Activated T-cell treated with anti-CD3 and anti-CD28 coated beads, Interleukin-2, amount 50 U/mL, for 72 hours (primary cell): Measurements from ENCODE around the gene ACTL10. TPM values are rescaled to one million over a fixed set of nuclear protein-coding genes. Genes with fewer than 3 reads are reported as not detected.
"Not testable (repeated sequence)": the region's sequence is repeated elsewhere in the genome, so short reads cannot be mapped to it uniquely, and the experiment has no call there.

Source experiments
- ATAC-seq, 2 donors: fragments of 150-1000 bp; cut with Tn5 transposase; replicated peaks in 1 of 2; 2 replicates each; pipeline ENCODE4 v1.10.0; 2021; ENCODE audit warnings: moderate library complexity in 2 of 2, mild to moderate bottlenecking in 1 of 2
- DNase-seq, 2 donors: peaks; one replicate each; pipeline ENCODE4 v3.0.0; 2021 to 2022; ENCODE audit warnings: mixed read lengths in 1 of 2
- H3K27ac Mint-ChIP-seq: one replicate; pipeline ENCODE4 v1.8.0; 2022; ENCODE audit warnings: mild to moderate bottlenecking, moderate library complexity, mixed read lengths
- H3K27me3 Mint-ChIP-seq: one replicate; pipeline ENCODE4 v1.8.0; 2022; ENCODE audit warnings: low read depth, mixed read lengths
- H3K36me3 Mint-ChIP-seq, 2 donors: one replicate each; pipeline ENCODE4 v1.8.0; 2022; ENCODE audit warnings: mixed read lengths in 2 of 2, mild to moderate bottlenecking in 1 of 2; ENCODE audit not compliant: insufficient read depth in 2 of 2
- H3K4me1 Mint-ChIP-seq: one replicate; pipeline ENCODE4 v1.8.0; 2022; ENCODE audit warnings: low read depth, mixed read lengths
- H3K4me3 Mint-ChIP-seq, 2 donors: one replicate each; pipeline ENCODE4 v1.8.0; 2022; ENCODE audit warnings: mild to moderate bottlenecking in 2 of 2, mixed read lengths in 2 of 2, moderate library complexity in 2 of 2
- H3K9me3 Mint-ChIP-seq, 2 donors: one replicate each; pipeline ENCODE4 v1.8.0; 2022; ENCODE audit warnings: mixed read lengths in 2 of 2
- total RNA-seq, 2 donors: library from RNA; stranded (reverse); gene quantifications; one replicate each; pipeline ENCODE4 v1.2.3, GENCODE V29; 2022

ACTL10 gene
- total RNA-seq, 2 donors from 2014 or later: 1.4 to 1.8 TPM

DNA sequence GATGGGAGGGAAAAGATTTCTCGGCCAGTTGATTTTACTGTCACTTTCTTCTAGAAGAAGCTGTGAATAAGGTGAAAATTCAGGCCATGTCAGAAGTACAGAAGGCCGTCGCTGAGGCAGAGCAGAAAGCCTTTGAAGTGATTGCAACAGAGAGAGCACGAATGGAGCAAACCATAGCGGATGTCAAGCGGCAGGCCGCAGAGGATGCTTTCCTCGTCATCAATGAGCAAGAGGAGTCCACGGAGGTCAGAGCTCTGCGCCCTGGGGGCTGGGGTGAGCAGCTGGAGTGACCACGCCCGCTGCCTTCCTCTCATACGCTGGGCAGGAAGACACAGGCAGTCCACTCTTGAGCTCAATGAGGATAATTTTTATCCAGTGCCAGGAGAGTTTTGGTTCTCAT lies 26.5 kb upstream of the ACTL10 start:
- Mint-ChIP-seq H3K9me3 (no peaks in the 10 kb centered on the region), H3K27me3 (no peaks in the 10 kb centered on the region), H3K4me3 (no peak overlapping the region), H3K36me3 (peaks cover 0 to 10% of the 10 kb centered on the region in 2 donors), H3K4me1 (no peaks in the 10 kb centered on the region), H3K27ac (no peak overlapping the region)
- DNase-seq (no peak), ATAC-seq (no peak)

DNA sequence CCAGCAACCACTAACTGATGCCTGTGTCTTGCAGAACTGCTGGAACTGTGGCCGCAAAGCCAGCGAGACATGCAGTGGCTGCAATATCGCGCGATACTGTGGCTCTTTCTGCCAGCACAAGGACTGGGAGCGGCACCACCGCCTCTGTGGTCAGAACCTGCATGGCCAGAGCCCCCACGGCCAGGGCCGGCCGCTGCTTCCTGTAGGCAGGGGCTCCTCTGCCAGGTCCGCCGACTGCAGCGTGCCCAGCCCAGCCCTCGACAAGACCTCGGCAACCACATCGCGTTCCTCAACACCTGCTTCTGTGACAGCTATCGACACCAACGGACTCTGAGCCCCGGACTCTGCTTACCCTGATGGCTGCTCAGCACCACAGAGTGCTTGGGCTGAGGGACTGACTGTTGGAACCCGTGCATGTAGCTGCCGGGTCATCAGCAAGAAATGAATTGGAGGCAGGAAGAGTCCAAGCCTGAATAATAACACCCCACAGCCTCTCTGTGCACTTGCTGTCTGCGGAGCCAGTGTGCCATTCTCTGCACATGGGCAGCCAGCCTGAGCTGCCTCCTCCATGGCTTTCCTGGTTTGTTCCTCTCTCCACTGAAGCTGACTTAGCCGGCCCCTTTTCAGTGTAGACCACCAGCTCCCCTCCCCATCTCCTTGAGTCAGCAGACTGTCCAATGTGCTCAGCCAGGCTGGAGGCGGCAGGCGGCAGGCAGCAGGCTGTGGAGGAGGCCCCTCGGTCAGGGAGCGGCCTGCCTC lies 22.3 kb upstream of the ACTL10 start:
- H3K36me3 Mint-ChIP-seq: peaks cover 0 to 6% of the 10 kb centered on the region in 2 donors
- H3K9me3 Mint-ChIP-seq: no peaks in the 10 kb centered on the region
- H3K4me3 Mint-ChIP-seq: no peak overlapping the region
- H3K27me3 Mint-ChIP-seq: no peaks in the 10 kb centered on the region
- H3K4me1 Mint-ChIP-seq: peaks cover 17% of the 10 kb centered on the region
- ATAC-seq (no peak), DNase-seq (no peak)
- no peak overlapping the region for H3K27ac Mint-ChIP-seq

GRCh38 chr20:33645072-33645358 lies 21.7 kb upstream of the ACTL10 start:
- H3K4me1 Mint-ChIP-seq: peaks cover 23% of the 10 kb centered on the region
- peaks cover 0 to 6% of the 10 kb centered on the region in 2 donors for H3K36me3 Mint-ChIP-seq
- ATAC-seq (no peak), DNase-seq (no peak)
- no peaks in the 10 kb centered on the region for H3K9me3 Mint-ChIP-seq
- no peak overlapping the region for H3K27ac Mint-ChIP-seq
- H3K27me3 Mint-ChIP-seq: no peaks in the 10 kb centered on the region
- H3K4me3 Mint-ChIP-seq: no peak overlapping the region

DNA sequence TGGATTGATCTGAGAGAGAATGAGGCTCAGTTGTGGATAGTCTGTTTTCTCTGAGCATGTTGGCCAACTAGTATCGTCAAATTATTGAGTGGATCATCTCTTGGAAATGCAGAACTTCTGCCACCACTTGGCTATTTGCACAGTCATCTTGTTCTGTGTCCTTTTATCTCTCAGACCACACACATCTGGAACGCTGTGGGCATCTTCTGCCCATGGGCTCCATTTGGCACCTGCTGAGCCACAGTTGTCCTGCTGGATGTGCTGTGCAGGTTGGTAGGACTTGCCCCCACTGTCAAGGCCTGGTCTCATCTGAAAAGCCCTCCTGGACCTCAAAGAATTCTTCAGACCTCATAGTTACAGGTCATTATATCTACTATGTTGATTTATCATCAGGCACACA lies 21.3 kb upstream of the ACTL10 start:
- peaks cover 26% of the 10 kb centered on the region for H3K4me1 Mint-ChIP-seq
- H3K9me3 Mint-ChIP-seq: no peaks in the 10 kb centered on the region
- H3K4me3 Mint-ChIP-seq: no peak overlapping the region
- no peaks in the 10 kb centered on the region for H3K27me3 Mint-ChIP-seq
- no peak for DNase-seq
- ATAC-seq: no peak
- no peak overlapping the region for H3K27ac Mint-ChIP-seq
- peaks cover 0 to 4% of the 10 kb centered on the region in 2 donors for H3K36me3 Mint-ChIP-seq

GRCh38 chr20:33646191-33646590 lies 20.6 kb upstream of the ACTL10 start:
- Mint-ChIP-seq H3K27me3 (no peaks in the 10 kb centered on the region), H3K27ac (no peak overlapping the region), H3K4me1 (peaks cover 31% of the 10 kb centered on the region), H3K9me3 (no peaks in the 10 kb centered on the region), H3K4me3 (no peak overlapping the region), H3K36me3 (no peaks in the 10 kb centered on the region)
- ATAC-seq: no peak
- DNase-seq: no peak

- not testable (repeated sequence) for H3K27me3 Mint-ChIP-seq, H3K4me3 Mint-ChIP-seq, H3K9me3 Mint-ChIP-seq, ATAC-seq, DNase-seq, H3K27ac Mint-ChIP-seq, H3K36me3 Mint-ChIP-seq
- H3K4me1 Mint-ChIP-seq: peaks cover 40% of the 10 kb centered on the region
Observed at GRCh38 chr20:33646959-33647602, 19.7 kb upstream of the ACTL10 start.

DNA sequence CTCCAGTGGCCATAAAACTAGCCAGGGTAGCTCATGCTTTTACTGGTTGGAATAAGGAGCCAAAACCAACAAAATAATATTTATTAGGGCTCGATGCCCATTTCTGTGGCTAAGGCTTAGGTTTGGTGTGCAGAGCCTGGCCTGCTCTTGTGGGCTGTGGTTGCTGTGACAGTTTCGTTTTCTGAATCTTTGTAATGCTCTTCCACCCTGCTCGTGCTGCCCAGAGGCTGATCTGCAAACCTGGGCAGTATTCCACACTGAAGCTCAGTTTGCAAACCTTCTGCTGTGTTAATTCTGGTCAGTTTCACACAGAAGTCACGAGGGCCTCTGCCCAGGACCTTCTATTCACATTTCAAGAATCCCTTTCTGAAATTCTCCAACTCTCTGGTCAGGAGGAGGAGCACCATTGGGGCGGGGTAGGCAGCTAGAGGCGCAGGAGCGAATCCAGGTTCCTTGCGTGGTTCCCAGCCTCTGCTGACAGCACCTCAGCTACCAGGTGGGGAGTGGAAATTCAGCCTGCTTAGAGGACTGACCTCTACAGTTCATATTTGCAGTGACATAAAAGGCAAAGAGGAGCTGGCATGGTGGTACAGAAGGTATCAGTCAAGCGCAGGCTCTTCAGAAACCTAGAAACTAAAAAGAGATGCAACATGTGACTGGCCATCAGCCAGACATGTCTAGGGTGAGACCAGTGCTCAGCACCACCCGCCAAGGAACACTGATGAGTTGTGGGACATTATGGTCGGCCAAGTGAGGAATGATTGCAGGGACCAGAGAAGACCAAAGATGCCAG lies 18.9 kb upstream of the ACTL10 start:
- Mint-ChIP-seq H3K9me3 (no peaks in the 10 kb centered on the region), H3K4me3 (peak overlapping the region in 1 of 2 donors; percentile 19), H3K36me3 (no peaks in the 10 kb centered on the region), H3K27me3 (no peaks in the 10 kb centered on the region), H3K27ac (no peak overlapping the region), H3K4me1 (peaks cover 47% of the 10 kb centered on the region)
- ATAC-seq (no peak), DNase-seq (no peak)

DNA sequence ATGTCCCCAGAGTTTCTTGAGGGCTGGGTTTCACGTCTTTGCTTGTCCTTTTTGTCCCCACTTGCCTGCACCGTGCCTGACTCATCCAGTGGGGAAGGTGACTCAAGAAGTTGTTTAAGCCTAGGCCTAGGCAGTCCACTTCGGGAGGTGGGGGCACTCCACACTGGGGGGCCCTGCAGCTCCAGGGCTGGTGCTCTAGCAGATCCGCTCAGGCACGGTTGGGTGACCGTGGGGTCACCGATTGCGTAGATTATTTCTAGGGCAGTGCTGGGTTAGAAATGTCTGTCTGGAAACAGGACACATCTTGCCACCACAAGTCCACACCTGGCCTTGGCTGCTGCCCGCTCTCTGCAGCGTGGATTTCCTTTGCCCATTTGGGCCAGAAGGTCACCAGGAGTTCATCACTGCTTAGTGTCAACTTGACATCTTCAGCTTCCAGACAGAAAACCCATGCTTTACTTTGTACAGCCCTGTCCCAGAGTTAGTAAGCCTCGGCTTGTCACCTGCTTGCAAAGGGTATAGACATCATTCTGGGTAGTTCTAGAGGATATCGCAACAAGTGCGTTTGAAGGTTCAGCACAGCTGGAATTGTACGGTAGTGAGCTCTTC lies 18.2 kb upstream of the ACTL10 start:
- ATAC-seq: no peak
- Mint-ChIP-seq H3K27ac (no peak overlapping the region), H3K9me3 (no peaks in the 10 kb centered on the region), H3K4me1 (peaks cover 54% of the 10 kb centered on the region), H3K36me3 (no peaks in the 10 kb centered on the region), H3K27me3 (no peaks in the 10 kb centered on the region), H3K4me3 (no peak overlapping the region)
- no peak for DNase-seq

DNA sequence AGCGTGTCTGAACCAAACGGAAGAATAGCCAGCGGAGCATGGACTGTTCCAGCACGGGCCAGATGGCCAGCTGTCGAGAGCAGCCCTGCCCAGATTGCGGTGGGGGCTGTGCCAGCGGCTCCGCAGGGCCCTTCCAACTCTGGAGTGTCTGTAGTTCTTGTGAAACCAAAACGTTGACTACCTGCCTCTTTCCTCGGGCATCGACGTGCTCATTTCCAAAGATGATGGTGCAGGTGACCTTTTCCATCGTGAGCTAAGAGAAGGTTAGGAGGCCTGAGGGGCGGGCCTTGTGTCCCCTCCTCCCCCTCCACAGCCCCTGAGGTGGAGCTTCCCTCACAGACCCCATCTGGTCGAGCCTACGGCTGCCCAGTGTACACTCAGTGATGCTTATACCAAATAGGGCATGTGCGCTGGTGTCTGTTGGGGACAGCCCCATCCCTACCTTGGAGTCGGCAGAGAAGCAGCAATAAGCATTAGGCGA lies 17.5 kb upstream of the ACTL10 start:
- no peak overlapping the region for H3K27ac Mint-ChIP-seq
- H3K9me3 Mint-ChIP-seq: no peaks in the 10 kb centered on the region
- ATAC-seq: no peak
- DNase-seq: no peak
- no peak overlapping the region for H3K4me3 Mint-ChIP-seq
- H3K4me1 Mint-ChIP-seq: peaks cover 62% of the 10 kb centered on the region
- no peaks in the 10 kb centered on the region for H3K27me3 Mint-ChIP-seq
- H3K36me3 Mint-ChIP-seq: no peaks in the 10 kb centered on the region

GRCh38 chr20:33650111-33650752 lies 16.5 kb upstream of the ACTL10 start:
- H3K27me3 Mint-ChIP-seq: no peaks in the 10 kb centered on the region
- ATAC-seq (no peak), DNase-seq (no peak)
- no peak overlapping the region for H3K4me3 Mint-ChIP-seq
- peaks cover 63% of the 10 kb centered on the region for H3K4me1 Mint-ChIP-seq
- H3K27ac Mint-ChIP-seq: no peak overlapping the region
- no peaks in the 10 kb centered on the region for H3K9me3 Mint-ChIP-seq
- H3K36me3 Mint-ChIP-seq: no peaks in the 10 kb centered on the region

- H3K9me3 Mint-ChIP-seq: no peaks in the 10 kb centered on the region
- peak overlapping the region in 1 of 2 donors; percentile 76 for H3K4me3 Mint-ChIP-seq
- no peaks in the 10 kb centered on the region for H3K36me3 Mint-ChIP-seq
- no peak for ATAC-seq
- H3K27me3 Mint-ChIP-seq: no peaks in the 10 kb centered on the region
- DNase-seq: no peak
- peaks cover 63% of the 10 kb centered on the region for H3K4me1 Mint-ChIP-seq
- H3K27ac Mint-ChIP-seq: peak overlapping the region; percentile 79
Observed at GRCh38 chr20:33650753-33651561, 15.8 kb upstream of the ACTL10 start.

GRCh38 chr20:33651562-33652048 lies 15.1 kb upstream of the ACTL10 start:
- no peaks in the 10 kb centered on the region for H3K27me3 Mint-ChIP-seq
- H3K9me3 Mint-ChIP-seq: no peaks in the 10 kb centered on the region
- H3K4me3 Mint-ChIP-seq: peak overlapping the region; percentile 6 to 76
- H3K4me1 Mint-ChIP-seq: peaks cover 63% of the 10 kb centered on the region
- peak overlapping the region; percentile 79 for H3K27ac Mint-ChIP-seq
- H3K36me3 Mint-ChIP-seq: no peaks in the 10 kb centered on the region
- ATAC-seq (no peak), DNase-seq (no peak)
